ENCODE measurements around the gene C12orf50. TPM values are rescaled to one million over a fixed set of nuclear protein-coding genes. Genes with fewer than 3 reads are reported as not detected.

C12orf50 gene
- not detected in 2 replicates for total RNA-seq

GRCh38 chr12:88029093-88029665 lies at the start of gene C12orf50:
Gene C12orf50 (minus strand): TSS chr12:88029401. CDS start chr12:88026962, 2,439 bp downstream.

Small RNA genes within 50 kb of the gene (small RNA-seq; reads per million reads assigned to genes)
- not detected for gene RNA5SP364

Other genes starting within 250 kb of the C12orf50 start
- gene CEP290, start 112.7 kb upstream of the C12orf50 start, total RNA-seq: 18.7 and 20.2 TPM in 2 replicates
- 58.5 and 70.4 TPM in 2 replicates for gene TMTC3, start 112.9 kb upstream of the C12orf50 start, total RNA-seq